Activated CD4-positive, alpha-beta T cell treated with anti-CD3 and anti-CD28 coated beads, Interleukin-2, amount 10 ng/mL, durations not matched to agents 7 days and 5 days (primary cell): Measurements from ENCODE around the gene GDA. TPM values are rescaled to one million over a fixed set of nuclear protein-coding genes. Genes with fewer than 3 reads are reported as not detected.

ENCODE experiments used
- CTCF ChIA-PET: fragments of 350-600 bp; sonication (Branson Sonifier 250); formaldehyde crosslinking; loops from one replicate; lab custom pipeline; 2021; ENCODE audit warnings: antibody characterized with exemption; lab: Charles Lee
- POLR2A ChIA-PET: fragments of 350-600 bp; sonication (Branson Sonifier 250); formaldehyde crosslinking; loops from one replicate; lab custom pipeline; 2021; ENCODE audit warnings: antibody characterized with exemption; lab: Charles Lee
- DNase-seq: peaks from one replicate; pipeline ENCODE4 v3.0.0-alpha.2; 2020
- H3K27ac Mint-ChIP-seq: one replicate; pipeline ENCODE4 v1.8.0; 2021; ENCODE audit warnings: mild to moderate bottlenecking, moderate library complexity, mixed read lengths
- H3K27me3 Mint-ChIP-seq: one replicate; pipeline ENCODE4 v1.8.0; 2021; ENCODE audit warnings: mixed read lengths
- H3K36me3 Mint-ChIP-seq: one replicate; pipeline ENCODE4 v1.8.0; 2021; ENCODE audit warnings: low read depth, mixed read lengths
- H3K4me1 Mint-ChIP-seq: one replicate; pipeline ENCODE4 v1.8.0; 2021; ENCODE audit warnings: mixed read lengths
- H3K4me3 Mint-ChIP-seq: one replicate; pipeline ENCODE4 v1.8.0; 2021; ENCODE audit warnings: mild to moderate bottlenecking, moderate library complexity, mixed read lengths
- H3K9me3 Mint-ChIP-seq: one replicate; pipeline ENCODE4 v1.8.0; 2021; ENCODE audit warnings: mixed read lengths
- total RNA-seq, 2 experiments: library from RNA; stranded (reverse); gene quantifications; one replicate each; pipeline ENCODE4 v1.2.3, GENCODE V29; 2021

GDA gene
- total RNA-seq, result not detected

GRCh38 chr9:72149231-72149975 lies at the start of gene GDA:
TSS of gene GDA (plus strand) at chr9:72149440. CDS start at chr9:72149560, 120 bp downstream.
- ChIA-PET POLR2A (no interaction called here), CTCF (no interaction called here)
- Mint-ChIP-seq H3K36me3 (no peaks in the 10 kb centered on the region), H3K27ac (no peak within 1 kb of the TSS), H3K9me3 (no peaks in the 10 kb centered on the region), H3K27me3 (peaks cover 33% of the 10 kb centered on the region), H3K4me1 (no peaks in the 10 kb centered on the region), H3K4me3 (no peak within 1 kb of the TSS)
- DNase-seq, result no peak

- Mint-ChIP-seq H3K4me3 (no peak overlapping the region), H3K36me3 (no peaks in the 10 kb centered on the region), H3K27ac (no peak overlapping the region), H3K27me3 (no peaks in the 10 kb centered on the region), H3K9me3 (no peaks in the 10 kb centered on the region), H3K4me1 (no peaks in the 10 kb centered on the region)
- no peak for DNase-seq
- ChIA-PET CTCF (interaction anchor here (1.0 kb wide), 1 partner anchor 27 kb away, joined by 3 read pairs; no protein-coding TSS in a partner anchor), POLR2A (no interaction called here)
Observed at GRCh38 chr9:72102520-72102919, 46.7 kb upstream of the GDA start.

- Mint-ChIP-seq H3K36me3 (no peaks in the 10 kb centered on the region), H3K27me3 (no peaks in the 10 kb centered on the region), H3K4me3 (no peak overlapping the region), H3K27ac (no peak overlapping the region), H3K9me3 (no peaks in the 10 kb centered on the region), H3K4me1 (no peaks in the 10 kb centered on the region)
- no peak for DNase-seq
- ChIA-PET POLR2A (no interaction called here), CTCF (no interaction called here)
Observed at GRCh38 chr9:72113056-72113455, 36.2 kb upstream of the GDA start.

- Mint-ChIP-seq H3K36me3 (no peaks in the 10 kb centered on the region), H3K4me3 (no peak overlapping the region), H3K27me3 (no peaks in the 10 kb centered on the region)
Observed at GRCh38 chr9:72119853-72120252, 29.4 kb upstream of the GDA start.

GRCh38 chr9:72124947-72125346 lies 24.3 kb upstream of the GDA start:
- no peak overlapping the region for H3K4me3 Mint-ChIP-seq
- DNase-seq, result no peak
- H3K36me3 Mint-ChIP-seq, result no peaks in the 10 kb centered on the region
- H3K9me3 Mint-ChIP-seq, result no peaks in the 10 kb centered on the region
- ChIA-PET POLR2A (no interaction called here), CTCF (no interaction called here)
- no peaks in the 10 kb centered on the region for H3K27me3 Mint-ChIP-seq
- no peaks in the 10 kb centered on the region for H3K4me1 Mint-ChIP-seq
- H3K27ac Mint-ChIP-seq, result no peak overlapping the region

More at GRCh38 chr9:72119853-72120252, 29.4 kb upstream of the GDA start:
- no peak for DNase-seq
- H3K9me3 Mint-ChIP-seq, result no peaks in the 10 kb centered on the region
- H3K27ac Mint-ChIP-seq, result no peak overlapping the region
- H3K4me1 Mint-ChIP-seq, result no peaks in the 10 kb centered on the region
- CTCF ChIA-PET, result no interaction called here
- POLR2A ChIA-PET, result no interaction called here

- POLR2A ChIA-PET, result no interaction called here
Observed at GRCh38 chr9:72127753-72128152, 21.5 kb upstream of the GDA start.

GRCh38 chr9:72128526-72128925 lies 20.7 kb upstream of the GDA start:
- Mint-ChIP-seq H3K36me3 (no peaks in the 10 kb centered on the region), H3K9me3 (no peaks in the 10 kb centered on the region), H3K27ac (no peak overlapping the region), H3K4me1 (no peaks in the 10 kb centered on the region), H3K4me3 (no peak overlapping the region), H3K27me3 (no peaks in the 10 kb centered on the region)
- CTCF ChIA-PET, result interaction anchor here (0.5 kb wide), 1 partner anchor 635 kb away, joined by 3 read pairs; no protein-coding TSS in a partner anchor
- no peak for DNase-seq
- POLR2A ChIA-PET, result no interaction called here

More at GRCh38 chr9:72127753-72128152, 21.5 kb upstream of the GDA start:
- H3K4me1 Mint-ChIP-seq, result no peaks in the 10 kb centered on the region
- no peak overlapping the region for H3K4me3 Mint-ChIP-seq
- CTCF ChIA-PET, result no interaction called here
- DNase-seq, result no peak
- H3K9me3 Mint-ChIP-seq, result no peaks in the 10 kb centered on the region
- no peaks in the 10 kb centered on the region for H3K36me3 Mint-ChIP-seq
- no peaks in the 10 kb centered on the region for H3K27me3 Mint-ChIP-seq
- H3K27ac Mint-ChIP-seq, result no peak overlapping the region

GRCh38 chr9:72129271-72130156 lies 19.7 kb upstream of the GDA start:
- H3K27me3 Mint-ChIP-seq, result no peaks in the 10 kb centered on the region
- no peak overlapping the region for H3K27ac Mint-ChIP-seq
- CTCF ChIA-PET, result interaction anchor here (0.5 kb wide), 1 partner anchor 636 kb away, joined by 3 read pairs; no protein-coding TSS in a partner anchor
- POLR2A ChIA-PET, result no interaction called here
- H3K9me3 Mint-ChIP-seq, result no peaks in the 10 kb centered on the region
- no peaks in the 10 kb centered on the region for H3K36me3 Mint-ChIP-seq
- DNase-seq, result no peak
- no peaks in the 10 kb centered on the region for H3K4me1 Mint-ChIP-seq
- H3K4me3 Mint-ChIP-seq, result no peak overlapping the region

GRCh38 chr9:72130321-72130720 lies 18.9 kb upstream of the GDA start:
- no peaks in the 10 kb centered on the region for H3K27me3 Mint-ChIP-seq
- H3K9me3 Mint-ChIP-seq, result no peaks in the 10 kb centered on the region
- no peak overlapping the region for H3K27ac Mint-ChIP-seq
- no peaks in the 10 kb centered on the region for H3K36me3 Mint-ChIP-seq
- no peak overlapping the region for H3K4me3 Mint-ChIP-seq
- ChIA-PET POLR2A (no interaction called here), CTCF (no interaction called here)
- no peak for DNase-seq
- no peaks in the 10 kb centered on the region for H3K4me1 Mint-ChIP-seq

- Mint-ChIP-seq H3K9me3 (no peaks in the 10 kb centered on the region), H3K4me1 (no peaks in the 10 kb centered on the region), H3K4me3 (no peak overlapping the region), H3K27me3 (no peaks in the 10 kb centered on the region), H3K36me3 (no peaks in the 10 kb centered on the region), H3K27ac (no peak overlapping the region)
- ChIA-PET POLR2A (no interaction called here), CTCF (no interaction called here)
- no peak for DNase-seq
Observed at GRCh38 chr9:72131206-72131605, 18.0 kb upstream of the GDA start.

GRCh38 chr9:72132052-72132451 lies 17.2 kb upstream of the GDA start:
- no peaks in the 10 kb centered on the region for H3K27me3 Mint-ChIP-seq
- no peaks in the 10 kb centered on the region for H3K4me1 Mint-ChIP-seq
- H3K4me3 Mint-ChIP-seq, result no peak overlapping the region
- POLR2A ChIA-PET, result no interaction called here
- H3K36me3 Mint-ChIP-seq, result no peaks in the 10 kb centered on the region
- H3K9me3 Mint-ChIP-seq, result no peaks in the 10 kb centered on the region
- CTCF ChIA-PET, result no interaction called here
- DNase-seq, result no peak
- no peak overlapping the region for H3K27ac Mint-ChIP-seq

GRCh38 chr9:72133365-72134035 lies 15.7 kb upstream of the GDA start:
- no peaks in the 10 kb centered on the region for H3K4me1 Mint-ChIP-seq
- no peaks in the 10 kb centered on the region for H3K27me3 Mint-ChIP-seq
- no peak for DNase-seq
- H3K36me3 Mint-ChIP-seq, result no peaks in the 10 kb centered on the region
- ChIA-PET POLR2A (interaction anchor here (0.6 kb wide), 1 partner anchor 304 kb away, joined by 3 read pairs; no protein-coding TSS in a partner anchor), CTCF (no interaction called here)
- no peak overlapping the region for H3K4me3 Mint-ChIP-seq
- H3K9me3 Mint-ChIP-seq, result no peaks in the 10 kb centered on the region
- no peak overlapping the region for H3K27ac Mint-ChIP-seq

GRCh38 chr9:72134801-72135200 lies 14.4 kb upstream of the GDA start:
- H3K27ac Mint-ChIP-seq, result no peak overlapping the region
- H3K9me3 Mint-ChIP-seq, result no peaks in the 10 kb centered on the region
- CTCF ChIA-PET, result no interaction called here
- DNase-seq, result no peak
- POLR2A ChIA-PET, result no interaction called here
- H3K4me1 Mint-ChIP-seq, result no peaks in the 10 kb centered on the region
- H3K27me3 Mint-ChIP-seq, result peaks cover 2% of the 10 kb centered on the region
- H3K36me3 Mint-ChIP-seq, result no peaks in the 10 kb centered on the region
- no peak overlapping the region for H3K4me3 Mint-ChIP-seq
